Nephron (organoid): Measurements from ENCODE around the gene HMCN2.

Experiments used
- H3K27ac Mint-ChIP-seq, 3 experiments: 2 replicates each; pipeline ENCODE4 v1.8.0; 2020; ENCODE audit warnings: mixed read lengths in 3 of 3, mild to moderate bottlenecking in 2 of 3, moderate library complexity in 1 of 3
- H3K27me3 Mint-ChIP-seq: 2 replicates; pipeline ENCODE4 v1.8.0; 2021; ENCODE audit warnings: low read depth, mild to moderate bottlenecking, moderate library complexity, mixed read lengths
- H3K36me3 Mint-ChIP-seq: 2 replicates; pipeline ENCODE4 v1.8.0; 2020; ENCODE audit warnings: low read depth, mixed read lengths
- H3K4me1 Mint-ChIP-seq: 2 replicates; pipeline ENCODE4 v1.8.0; 2020; ENCODE audit warnings: mixed read lengths
- H3K4me3 Mint-ChIP-seq, 3 experiments: 2 replicates each; pipeline ENCODE4 v1.8.0; 2020; ENCODE audit warnings: mild to moderate bottlenecking in 3 of 3, mixed read lengths in 3 of 3, moderate library complexity in 2 of 3
- H3K9me3 Mint-ChIP-seq: 2 replicates; pipeline ENCODE4 v1.8.0; 2020; ENCODE audit warnings: mixed read lengths
- TF ChIP-seq, protein P1 (sequence below), 3 experiments: fragments of 200-600 bp; sonication (generic); IDR thresholded peaks; one replicate each; pipeline ENCODE4 v1.5.0; 2021; ENCODE audit warnings: antibody characterized with exemption in 3 of 3; ENCODE audit not compliant: unreplicated experiment in 3 of 3

The HMCN2 gene

DNA sequence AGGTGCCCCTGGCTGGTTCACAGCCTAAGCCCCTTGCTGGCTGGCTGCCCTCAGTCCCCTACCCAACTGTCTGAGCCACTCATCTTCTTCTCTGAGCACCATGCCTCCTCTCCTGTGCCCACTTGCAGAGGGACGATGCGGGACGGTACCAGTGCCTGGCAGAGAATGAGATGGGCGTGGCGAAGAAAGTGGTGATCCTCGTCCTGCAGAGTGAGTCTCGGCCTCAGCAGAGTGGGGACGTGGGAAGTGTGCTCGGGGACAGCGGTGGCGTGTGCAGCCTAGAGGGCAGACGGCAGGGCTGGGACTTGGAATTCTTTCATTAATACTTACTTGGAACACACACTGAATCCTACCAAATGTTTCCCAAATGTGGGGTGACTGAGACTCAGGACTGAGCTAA, 144.9 kb downstream of the HMCN2 start:
- Mint-ChIP-seq H3K36me3 (no peaks in the 10 kb centered on the region), H3K27me3 (peaks cover 39% of the 10 kb centered on the region)
- TF ChIP-seq, protein P1, sequence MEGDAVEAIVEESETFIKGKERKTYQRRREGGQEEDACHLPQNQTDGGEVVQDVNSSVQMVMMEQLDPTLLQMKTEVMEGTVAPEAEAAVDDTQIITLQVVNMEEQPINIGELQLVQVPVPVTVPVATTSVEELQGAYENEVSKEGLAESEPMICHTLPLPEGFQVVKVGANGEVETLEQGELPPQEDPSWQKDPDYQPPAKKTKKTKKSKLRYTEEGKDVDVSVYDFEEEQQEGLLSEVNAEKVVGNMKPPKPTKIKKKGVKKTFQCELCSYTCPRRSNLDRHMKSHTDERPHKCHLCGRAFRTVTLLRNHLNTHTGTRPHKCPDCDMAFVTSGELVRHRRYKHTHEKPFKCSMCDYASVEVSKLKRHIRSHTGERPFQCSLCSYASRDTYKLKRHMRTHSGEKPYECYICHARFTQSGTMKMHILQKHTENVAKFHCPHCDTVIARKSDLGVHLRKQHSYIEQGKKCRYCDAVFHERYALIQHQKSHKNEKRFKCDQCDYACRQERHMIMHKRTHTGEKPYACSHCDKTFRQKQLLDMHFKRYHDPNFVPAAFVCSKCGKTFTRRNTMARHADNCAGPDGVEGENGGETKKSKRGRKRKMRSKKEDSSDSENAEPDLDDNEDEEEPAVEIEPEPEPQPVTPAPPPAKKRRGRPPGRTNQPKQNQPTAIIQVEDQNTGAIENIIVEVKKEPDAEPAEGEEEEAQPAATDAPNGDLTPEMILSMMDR (IDR thresholded peaks at IDR 0.05; ENCODE audit: unreplicated experiment in 3 of 3): no peak

DNA sequence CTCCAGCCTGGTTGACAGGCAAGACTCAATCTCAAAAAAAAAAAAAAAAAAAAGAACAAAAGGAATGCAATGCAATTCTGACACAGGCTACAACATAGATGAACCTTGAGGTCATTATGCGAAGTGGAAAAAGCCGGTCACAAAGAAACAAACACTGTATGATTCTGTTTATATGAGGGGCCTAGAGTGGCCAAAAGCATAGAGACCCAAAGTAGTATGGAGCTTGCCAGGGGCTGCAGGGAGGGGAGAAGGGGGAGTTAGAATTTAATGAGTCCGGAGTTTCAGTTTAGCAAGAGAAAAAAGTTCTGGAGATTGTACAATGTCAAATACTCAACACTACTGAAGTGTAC, 146.0 kb downstream of the HMCN2 start:
- Mint-ChIP-seq H3K27me3 (peaks cover 49% of the 10 kb centered on the region), H3K36me3 (no peaks in the 10 kb centered on the region), H3K4me3 (no peak overlapping the region), H3K4me1 (no peaks in the 10 kb centered on the region), H3K9me3 (no peaks in the 10 kb centered on the region), H3K27ac (no peak overlapping the region)
- TF ChIP-seq, protein P1 (IDR thresholded peaks at IDR 0.05; ENCODE audit: unreplicated experiment in 3 of 3): no peak

More for the DNA sequence above, 144.9 kb downstream of the HMCN2 start:
- H3K4me1 Mint-ChIP-seq: no peaks in the 10 kb centered on the region
- H3K27ac Mint-ChIP-seq: no peak overlapping the region
- H3K4me3 Mint-ChIP-seq: no peak overlapping the region
- no peaks in the 10 kb centered on the region for H3K9me3 Mint-ChIP-seq

DNA sequence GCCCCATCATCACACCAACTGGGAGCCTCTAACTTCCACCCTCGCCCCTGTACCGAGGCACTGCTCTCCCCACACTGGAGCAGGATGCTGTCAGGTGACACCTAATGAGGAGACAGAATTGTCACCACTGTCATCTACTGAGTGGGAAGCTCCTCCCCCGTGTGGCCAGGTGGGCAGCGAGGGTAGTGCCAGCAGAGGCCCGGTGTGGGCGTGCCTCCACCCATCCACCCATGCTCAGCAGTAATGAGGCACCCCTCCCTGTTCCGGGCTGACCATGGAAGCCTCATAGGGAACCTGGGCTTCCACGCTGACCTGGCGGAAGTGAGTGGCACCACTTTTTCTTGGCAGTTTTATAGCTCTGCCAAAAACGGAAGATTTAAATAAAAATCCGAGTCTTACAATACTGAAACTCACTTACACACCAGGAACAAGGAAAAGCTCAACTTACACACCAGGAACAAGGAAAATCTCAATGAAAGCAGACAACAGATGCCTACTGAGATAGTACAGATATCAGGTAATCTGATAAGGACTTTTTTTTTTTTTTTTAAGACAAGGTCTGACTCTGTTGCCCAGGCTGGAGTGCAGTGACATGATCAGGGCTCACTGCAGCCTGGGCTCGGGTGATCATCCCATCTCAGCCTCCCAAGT, 148.6 kb downstream of the HMCN2 start:
- no peaks in the 10 kb centered on the region for H3K36me3 Mint-ChIP-seq
- TF ChIP-seq, protein P1 (IDR thresholded peaks at IDR 0.05; ENCODE audit: unreplicated experiment in 3 of 3): no peak
- no peak overlapping the region for H3K27ac Mint-ChIP-seq
- H3K4me1 Mint-ChIP-seq: no peaks in the 10 kb centered on the region
- H3K4me3 Mint-ChIP-seq: no peak overlapping the region
- H3K9me3 Mint-ChIP-seq: no peaks in the 10 kb centered on the region
- peaks cover 67% of the 10 kb centered on the region for H3K27me3 Mint-ChIP-seq

DNA sequence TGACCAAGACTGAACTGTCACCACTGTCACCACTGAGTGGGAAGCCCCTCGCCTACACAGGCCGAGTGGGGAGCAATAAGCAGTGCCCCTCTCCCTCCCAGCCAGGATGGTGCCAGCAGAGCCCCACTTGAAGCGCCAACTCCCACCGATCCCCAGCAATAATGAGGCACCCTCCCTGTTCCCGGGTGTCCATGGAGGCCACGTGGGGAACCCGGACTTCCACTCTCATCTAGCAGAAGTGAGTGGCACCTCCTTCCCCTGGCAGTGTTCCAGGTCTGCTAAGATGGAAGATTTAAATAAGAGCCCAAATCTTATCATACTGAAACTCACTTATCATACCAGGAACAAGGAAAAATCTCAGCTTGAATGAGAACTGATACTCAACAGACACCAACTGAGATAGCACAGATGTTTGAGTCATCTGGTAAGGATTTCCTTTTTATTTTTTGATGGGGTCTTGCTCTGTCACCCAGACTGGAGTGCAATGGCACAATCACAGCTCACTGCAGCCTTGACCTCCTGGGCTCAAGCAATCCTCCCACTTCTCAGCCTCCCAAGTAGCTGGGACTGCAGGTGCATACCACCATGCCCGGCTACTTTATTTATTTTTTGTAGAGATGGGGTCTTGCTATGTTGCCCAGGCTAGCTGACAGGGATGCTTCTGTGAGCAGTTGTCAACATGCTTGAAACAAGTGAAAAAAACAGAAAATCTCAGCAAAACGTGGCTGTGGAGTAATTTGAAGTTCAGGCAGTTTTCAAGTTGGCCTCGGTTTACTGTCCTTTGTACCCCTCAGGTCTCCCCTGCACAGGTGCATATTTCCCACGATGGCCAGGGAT, 149.6 kb downstream of the HMCN2 start:
- Mint-ChIP-seq H3K36me3 (no peaks in the 10 kb centered on the region), H3K4me3 (no peak overlapping the region), H3K9me3 (no peaks in the 10 kb centered on the region), H3K4me1 (no peaks in the 10 kb centered on the region), H3K27me3 (peaks cover 70% of the 10 kb centered on the region), H3K27ac (no peak overlapping the region)
- TF ChIP-seq, protein P1 (IDR thresholded peaks at IDR 0.05; ENCODE audit: unreplicated experiment in 3 of 3): no peak

DNA sequence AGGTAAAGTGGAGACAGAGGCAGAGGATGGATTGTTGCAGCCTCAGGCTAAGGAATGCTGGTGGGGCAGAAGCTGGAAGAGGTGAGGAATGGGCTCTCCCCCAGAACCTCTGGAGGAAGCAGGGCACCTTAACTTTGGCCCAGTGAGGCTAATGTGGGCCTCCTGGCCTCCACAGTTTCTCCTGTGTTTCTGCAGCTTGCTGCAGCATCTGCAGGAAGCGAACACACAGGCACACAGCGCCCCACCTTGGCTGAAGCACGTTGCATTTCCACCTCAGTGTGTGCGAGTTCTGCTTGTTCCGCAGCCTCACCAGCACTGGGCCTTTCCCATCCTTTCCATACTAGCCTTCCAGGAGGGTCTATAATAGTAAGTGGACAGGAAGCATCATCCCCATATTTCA, 152.0 kb downstream of the HMCN2 start:
- H3K36me3 Mint-ChIP-seq: no peaks in the 10 kb centered on the region
- no peaks in the 10 kb centered on the region for H3K9me3 Mint-ChIP-seq
- no peak overlapping the region for H3K4me3 Mint-ChIP-seq
- TF ChIP-seq, protein P1 (IDR thresholded peaks at IDR 0.05; ENCODE audit: unreplicated experiment in 3 of 3): no peak
- H3K27me3 Mint-ChIP-seq: peaks cover 78% of the 10 kb centered on the region
- no peak overlapping the region for H3K27ac Mint-ChIP-seq
- H3K4me1 Mint-ChIP-seq: peaks cover 9% of the 10 kb centered on the region
